Measurements from ENCODE around the gene AGTRAP.

The AGTRAP gene

GRCh38 chr1:11748294-11749202 is 12.6 kb downstream of the AGTRAP start:
- Histone ChIP-seq H3K4me1 (ENCODE audit: control insufficient read depth, insufficient read depth, low read length, unreplicated experiment) (peaks cover 6% of the 10 kb centered on the region), H3K4me3 (ENCODE audit: low read depth, low read length) (no peak overlapping the region), H3K27ac (ENCODE audit: low read depth, low read length) (no peak overlapping the region), H3K27me3 (ENCODE audit: insufficient read depth, low read length) (no peaks in the 10 kb centered on the region), H2AFZ (ENCODE audit: low read length, unreplicated experiment) (no peak overlapping the region), H3K36me3 (ENCODE audit: insufficient read depth, low read length) (no peaks in the 10 kb centered on the region; the same call in 1 of the 2 replicates), H3K79me2 (ENCODE audit: control insufficient read depth, insufficient read depth, low read length, unreplicated experiment) (no peaks in the 10 kb centered on the region)

GRCh38 chr1:11749203-11749689 is 13.3 kb downstream of the AGTRAP start:
- H3K79me2 ChIP-seq (ENCODE audit: control insufficient read depth, insufficient read depth, low read length, unreplicated experiment) = no peaks in the 10 kb centered on the region
- no peak overlapping the region for H2AFZ ChIP-seq (ENCODE audit: low read length, unreplicated experiment)
- no peak overlapping the region for H3K27ac ChIP-seq (ENCODE audit: low read depth, low read length)
- H3K4me1 ChIP-seq (ENCODE audit: control insufficient read depth, insufficient read depth, low read length, unreplicated experiment) = peaks cover 6% of the 10 kb centered on the region
- H3K27me3 ChIP-seq (ENCODE audit: insufficient read depth, low read length) = no peaks in the 10 kb centered on the region
- no peaks in the 10 kb centered on the region; the same call in 1 of the 2 replicates for H3K36me3 ChIP-seq (ENCODE audit: insufficient read depth, low read length)
- H3K4me3 ChIP-seq (ENCODE audit: low read depth, low read length) = no peak overlapping the region

GRCh38 chr1:11749996-11750395 is 14.1 kb downstream of the AGTRAP start:
- Histone ChIP-seq H3K4me1 (ENCODE audit: control insufficient read depth, insufficient read depth, low read length, unreplicated experiment) (peaks cover 6% of the 10 kb centered on the region), H3K27me3 (ENCODE audit: insufficient read depth, low read length) (no peaks in the 10 kb centered on the region), H3K36me3 (ENCODE audit: insufficient read depth, low read length) (no peaks in the 10 kb centered on the region; the same call in 1 of the 2 replicates), H2AFZ (ENCODE audit: low read length, unreplicated experiment) (no peak overlapping the region), H3K27ac (ENCODE audit: low read depth, low read length) (no peak overlapping the region), H3K4me3 (ENCODE audit: low read depth, low read length) (no peak overlapping the region), H3K79me2 (ENCODE audit: control insufficient read depth, insufficient read depth, low read length, unreplicated experiment) (no peaks in the 10 kb centered on the region)

- no peaks in the 10 kb centered on the region for H3K27me3 ChIP-seq (ENCODE audit: insufficient read depth, low read length)
- H3K27ac ChIP-seq (ENCODE audit: low read depth, low read length) = no peak overlapping the region
- H3K79me2 ChIP-seq (ENCODE audit: control insufficient read depth, insufficient read depth, low read length, unreplicated experiment) = no peaks in the 10 kb centered on the region
- no peak overlapping the region for H2AFZ ChIP-seq (ENCODE audit: low read length, unreplicated experiment)
- H3K4me1 ChIP-seq (ENCODE audit: control insufficient read depth, insufficient read depth, low read length, unreplicated experiment) = peaks cover 4% of the 10 kb centered on the region
- no peak overlapping the region for H3K4me3 ChIP-seq (ENCODE audit: low read depth, low read length)
- H3K36me3 ChIP-seq (ENCODE audit: insufficient read depth, low read length) = no peaks in the 10 kb centered on the region; the same call in 1 of the 2 replicates
Measured at GRCh38 chr1:11751087-11751486, 15.2 kb downstream of the AGTRAP start.

- H2AFZ ChIP-seq (ENCODE audit: low read length, unreplicated experiment) = no peak overlapping the region
- H3K36me3 ChIP-seq (ENCODE audit: insufficient read depth, low read length) = no peaks in the 10 kb centered on the region; the same call in 1 of the 2 replicates
- H3K4me1 ChIP-seq (ENCODE audit: control insufficient read depth, insufficient read depth, low read length, unreplicated experiment) = no peaks in the 10 kb centered on the region
- H3K4me3 ChIP-seq (ENCODE audit: low read depth, low read length) = no peak overlapping the region
- no peak overlapping the region for H3K27ac ChIP-seq (ENCODE audit: low read depth, low read length)
- H3K27me3 ChIP-seq (ENCODE audit: insufficient read depth, low read length) = peaks cover 4% of the 10 kb centered on the region; the same call in 1 of the 2 replicates
- no peaks in the 10 kb centered on the region for H3K79me2 ChIP-seq (ENCODE audit: control insufficient read depth, insufficient read depth, low read length, unreplicated experiment)
Measured at GRCh38 chr1:11752359-11753088, 16.6 kb downstream of the AGTRAP start.

- Histone ChIP-seq H3K27ac (ENCODE audit: low read depth, low read length) (no peak overlapping the region), H3K36me3 (ENCODE audit: insufficient read depth, low read length) (no peaks in the 10 kb centered on the region; the same call in 1 of the 2 replicates), H3K27me3 (ENCODE audit: insufficient read depth, low read length) (peaks cover 4% of the 10 kb centered on the region; the same call in 1 of the 2 replicates), H3K4me3 (ENCODE audit: low read depth, low read length) (no peak overlapping the region), H2AFZ (ENCODE audit: low read length, unreplicated experiment) (no peak overlapping the region), H3K4me1 (ENCODE audit: control insufficient read depth, insufficient read depth, low read length, unreplicated experiment) (no peaks in the 10 kb centered on the region), H3K79me2 (ENCODE audit: control insufficient read depth, insufficient read depth, low read length, unreplicated experiment) (no peaks in the 10 kb centered on the region)
Measured at GRCh38 chr1:11753555-11754208, 17.7 kb downstream of the AGTRAP start.

- Histone ChIP-seq H3K4me1 (ENCODE audit: control insufficient read depth, insufficient read depth, low read length, unreplicated experiment) (no peaks in the 10 kb centered on the region), H2AFZ (ENCODE audit: low read length, unreplicated experiment) (no peak overlapping the region), H3K4me3 (ENCODE audit: low read depth, low read length) (no peak overlapping the region), H3K79me2 (ENCODE audit: control insufficient read depth, insufficient read depth, low read length, unreplicated experiment) (no peaks in the 10 kb centered on the region), H3K36me3 (ENCODE audit: insufficient read depth, low read length) (no peaks in the 10 kb centered on the region), H3K27ac (ENCODE audit: low read depth, low read length) (no peak overlapping the region), H3K27me3 (ENCODE audit: insufficient read depth, low read length) (peaks cover 12% of the 10 kb centered on the region)
Measured at GRCh38 chr1:11757047-11757446, 21.1 kb downstream of the AGTRAP start.

- no peak overlapping the region for H3K27ac ChIP-seq (ENCODE audit: low read depth, low read length)
- H3K27me3 ChIP-seq (ENCODE audit: insufficient read depth, low read length) = peaks cover 15% of the 10 kb centered on the region
Measured at GRCh38 chr1:11759791-11760190, 23.9 kb downstream of the AGTRAP start.

GRCh38 chr1:11761285-11761684 is 25.3 kb downstream of the AGTRAP start:
- Histone ChIP-seq H3K4me1 (ENCODE audit: control insufficient read depth, insufficient read depth, low read length, unreplicated experiment) (no peaks in the 10 kb centered on the region), H3K4me3 (ENCODE audit: low read depth, low read length) (no peak overlapping the region), H3K36me3 (ENCODE audit: insufficient read depth, low read length) (no peaks in the 10 kb centered on the region), H3K27me3 (ENCODE audit: insufficient read depth, low read length) (peaks cover 15% of the 10 kb centered on the region), H3K27ac (ENCODE audit: low read depth, low read length) (no peak overlapping the region), H3K79me2 (ENCODE audit: control insufficient read depth, insufficient read depth, low read length, unreplicated experiment) (no peaks in the 10 kb centered on the region), H2AFZ (ENCODE audit: low read length, unreplicated experiment) (no peak overlapping the region)

More at GRCh38 chr1:11759791-11760190, 23.9 kb downstream of the AGTRAP start:
- Histone ChIP-seq H3K4me1 (ENCODE audit: control insufficient read depth, insufficient read depth, low read length, unreplicated experiment) (no peaks in the 10 kb centered on the region), H3K36me3 (ENCODE audit: insufficient read depth, low read length) (no peaks in the 10 kb centered on the region), H2AFZ (ENCODE audit: low read length, unreplicated experiment) (no peak overlapping the region), H3K79me2 (ENCODE audit: control insufficient read depth, insufficient read depth, low read length, unreplicated experiment) (no peaks in the 10 kb centered on the region), H3K4me3 (ENCODE audit: low read depth, low read length) (no peak overlapping the region)

- Histone ChIP-seq H3K79me2 (ENCODE audit: control insufficient read depth, insufficient read depth, low read length, unreplicated experiment) (no peaks in the 10 kb centered on the region), H3K4me3 (ENCODE audit: low read depth, low read length) (no peak within 1 kb of the TSS), H3K27me3 (ENCODE audit: insufficient read depth, low read length) (peaks cover 14% of the 10 kb centered on the region), H3K36me3 (ENCODE audit: insufficient read depth, low read length) (no peaks in the 10 kb centered on the region), H2AFZ (ENCODE audit: low read length, unreplicated experiment) (no peak within 1 kb of the TSS), H3K27ac (ENCODE audit: low read depth, low read length) (no peak within 1 kb of the TSS), H3K4me1 (ENCODE audit: control insufficient read depth, insufficient read depth, low read length, unreplicated experiment) (no peaks in the 10 kb centered on the region)
Measured at GRCh38 chr1:11761988-11762406, 26.1 kb downstream of the AGTRAP start, which contains the start of gene C1orf167. TSS of gene C1orf167 (plus strand) at chr1:11762193. CDS start at chr1:11764401, 2,208 bp downstream.

Measured in ACC112 (cell line).